Right cardiac atrium (tissue), 5 donors: Measurements from ENCODE around the gene FBXO36. TPM values are rescaled to one million over a fixed set of nuclear protein-coding genes. Genes with fewer than 3 reads are reported as not detected.

ENCODE experiments used
- ATAC-seq, 2 donors: fragments of 200-7000 bp; cut with Tn5 transposase; one replicate each; pipeline versions ENCODE4 v1.8.0 to v1.9.1; 2020; ENCODE audit warnings: moderate library complexity in 2 of 2, mild to moderate bottlenecking in 1 of 2
- DNase-seq, 3 donors: peaks; one replicate each; pipeline ENCODE4 v3.0.0-alpha.2; 2020
- H3K27ac ChIP-seq: one replicate; pipeline ENCODE4 v1.5.1; 2013; ENCODE audit warnings: mild to moderate bottlenecking, low read length, control low read depth, moderate library complexity
- H3K27me3 ChIP-seq: one replicate; pipeline ENCODE4 v1.6.1; 2013; ENCODE audit not compliant: control insufficient read depth, insufficient read depth
- H3K4me1 ChIP-seq: one replicate; pipeline ENCODE4 v1.6.1; 2013; ENCODE audit warnings: low read length; ENCODE audit not compliant: control insufficient read depth, insufficient read depth
- H3K4me3 ChIP-seq: one replicate; pipeline ENCODE4 v1.5.1; 2013; ENCODE audit warnings: low read length, control low read depth
- H3K9me3 ChIP-seq: one replicate; pipeline ENCODE4 v1.6.1; 2013; ENCODE audit warnings: low read length; ENCODE audit not compliant: control insufficient read depth
- WGBS: extraction: QIAGEN DNeasy Blood & Tissue Kit; methylation state at CpG from one replicate; pipeline ENCODE4 v1.1.7; 2013; 5-methylcytosine and 5-hydroxymethylcytosine counted together
- intact Hi-C, 4 donors: fragments of 100-400 bp; cut with DNase I; formaldehyde crosslinking; loops; one replicate each; pipeline versions ENCODE4 v1.11.0 to v1.14.0; 2022 to 2023
- polyA plus RNA-seq: library from polyadenylated mRNA; stranded (reverse); fragments of 200-250 nt; gene quantifications from one replicate; pipeline ENCODE4 v1.2.3, GENCODE V29; 2013
- total RNA-seq, 4 donors: library from RNA; stranded (reverse); fragmentation: NEBNext Ultra II Directional; extraction: Animal tissue kit (Norgen Biotek cat#: 25700); gene quantifications; one replicate each; pipeline ENCODE4 v1.2.1, GENCODE V29; 2021
- donor health status: healthy with polysubstance abuse.
- donor health status: DM: no; HTN: yes; CAD: no.
- donor health status: DM: no; HTN: no; CAD: no.
- donor health status: DM: no; HTN: yes; CAD: no; lungs with severe emphysema.
- donor health status: DM: yes; HTN: yes; CAD: no.

FBXO36 gene
- total and polyA plus RNA-seq, 5 donors = 0.77 to 2.4 (median 1.3) TPM

GRCh38 chr2:229970406-229970805 is 48.1 kb downstream of the FBXO36 start:
- no peaks in the 10 kb centered on the region for H3K27me3 ChIP-seq
- no peak for DNase-seq
- no peak overlapping the region for H3K27ac ChIP-seq
- 79% methylated on average over 3 of the region's 3 CpGs for WGBS
- no peaks in the 10 kb centered on the region for H3K4me1 ChIP-seq
- H3K9me3 ChIP-seq = no peaks in the 10 kb centered on the region
- ATAC-seq = no peak
- H3K4me3 ChIP-seq = no peak overlapping the region
- intact Hi-C loops = no loop called here

- intact Hi-C loops = no loop called here
- H3K4me3 ChIP-seq = no peak overlapping the region
- DNase-seq = no peak
- no peak overlapping the region for H3K27ac ChIP-seq
- H3K4me1 ChIP-seq = no peaks in the 10 kb centered on the region
- 93% methylated on average over 3 of the region's 3 CpGs for WGBS
- H3K27me3 ChIP-seq = no peaks in the 10 kb centered on the region
- no peak for ATAC-seq
- no peaks in the 10 kb centered on the region for H3K9me3 ChIP-seq
Observed at GRCh38 chr2:229971298-229971790, 49.0 kb downstream of the FBXO36 start.

- intact Hi-C loops = no loop called here
- H3K27me3 ChIP-seq = no peaks in the 10 kb centered on the region
- no peak overlapping the region for H3K27ac ChIP-seq
- no peaks in the 10 kb centered on the region for H3K4me1 ChIP-seq
- ATAC-seq (peak; percentile 81 to 90), DNase-seq (peak in 2 of 3 donors; percentile 46 to 68)
- 29% methylated on average over 6 of the region's 6 CpGs for whole genome bisulfite sequencing
- H3K4me3 ChIP-seq = no peak overlapping the region
- H3K9me3 ChIP-seq = no peaks in the 10 kb centered on the region
Observed at GRCh38 chr2:229974266-229974665, 52.0 kb downstream of the FBXO36 start.

- Histone ChIP-seq H3K4me1 (peaks cover 7% of the 10 kb centered on the region), H3K9me3 (no peaks in the 10 kb centered on the region), H3K4me3 (no peak overlapping the region), H3K27me3 (no peaks in the 10 kb centered on the region), H3K27ac (peak overlapping the region; percentile 40)
- 16% methylated on average over 7 of the region's 7 CpGs for WGBS
- DNase-seq (peak; percentile 64 to 90 (median 84)), ATAC-seq (peak; percentile 94 to 97)
- intact Hi-C loops = no loop called here
Observed at GRCh38 chr2:229980431-229981184, 58.3 kb downstream of the FBXO36 start.

GRCh38 chr2:229993236-229993635 is 70.9 kb downstream of the FBXO36 start:
- H3K9me3 ChIP-seq = no peaks in the 10 kb centered on the region
- no peak for DNase-seq
- no peak overlapping the region for H3K27ac ChIP-seq
- H3K4me1 ChIP-seq = no peaks in the 10 kb centered on the region
- no peak overlapping the region for H3K4me3 ChIP-seq
- ATAC-seq = no peak
- no peaks in the 10 kb centered on the region for H3K27me3 ChIP-seq
- intact Hi-C loops = no loop called here
- WGBS = 87% methylated on average over 6 of the region's 6 CpGs

- intact Hi-C loops = no loop called here
- ATAC-seq = no peak
- H3K27me3 ChIP-seq = no peaks in the 10 kb centered on the region
- H3K27ac ChIP-seq = no peak overlapping the region
- no peak overlapping the region for H3K4me3 ChIP-seq
- no peak for DNase-seq
- H3K4me1 ChIP-seq = no peaks in the 10 kb centered on the region
- H3K9me3 ChIP-seq = no peaks in the 10 kb centered on the region
- WGBS = 85% methylated on average over 4 of the region's 4 CpGs
Observed at GRCh38 chr2:229996320-229996719, 74.0 kb downstream of the FBXO36 start.

- intact Hi-C loops = no loop called here
- H3K27ac ChIP-seq = no peak overlapping the region
- H3K9me3 ChIP-seq = no peaks in the 10 kb centered on the region
- no peak for ATAC-seq
- H3K4me3 ChIP-seq = no peak overlapping the region
- no peaks in the 10 kb centered on the region for H3K27me3 ChIP-seq
- WGBS = 73% methylated on average over 3 of the region's 3 CpGs
- H3K4me1 ChIP-seq = no peaks in the 10 kb centered on the region
- DNase-seq = no peak
Observed at GRCh38 chr2:229997565-229997964, 75.3 kb downstream of the FBXO36 start.

- no peak for ATAC-seq
- intact Hi-C loops = loop anchor here in 2 of 4 donors (10.0 kb wide), 3 partner anchors 65 to 615 kb away; partner anchors contain the start of gene SLC16A14 (in 1 of the 2)
- 91% methylated on average over 6 of the region's 6 CpGs for WGBS
Observed at GRCh38 chr2:230000118-230000841, 78.0 kb downstream of the FBXO36 start.

GRCh38 chr2:230007931-230008707 is 85.8 kb downstream of the FBXO36 start:
- intact Hi-C loops = loop anchor here (2.0 to 10.0 kb wide), 8 partner anchors 57 to 607 kb away; partner anchors contain the start of gene SLC16A14 (in 1 of the 4)
- Histone ChIP-seq H3K27me3 (no peaks in the 10 kb centered on the region), H3K4me1 (no peaks in the 10 kb centered on the region), H3K9me3 (no peaks in the 10 kb centered on the region), H3K27ac (no peak overlapping the region), H3K4me3 (no peak overlapping the region)
- 51% methylated on average over 12 of the region's 12 CpGs for WGBS
- ATAC-seq = peak; percentile 43 to 71
- peak; percentile 75 to 90 (median 87) for DNase-seq

More at GRCh38 chr2:230000118-230000841, 78.0 kb downstream of the FBXO36 start:
- Histone ChIP-seq H3K4me3 (no peak overlapping the region), H3K4me1 (no peaks in the 10 kb centered on the region), H3K27ac (no peak overlapping the region), H3K27me3 (no peaks in the 10 kb centered on the region), H3K9me3 (no peaks in the 10 kb centered on the region)
- no peak for DNase-seq

GRCh38 chr2:230008708-230009066 is 86.4 kb downstream of the FBXO36 start:
- H3K4me1 ChIP-seq = no peaks in the 10 kb centered on the region
- intact Hi-C loops = loop anchor here (2.0 to 10.0 kb wide), 8 partner anchors 56 to 606 kb away; partner anchors contain the start of gene SLC16A14 (in 1 of the 4)
- H3K27me3 ChIP-seq = no peaks in the 10 kb centered on the region
- 87% methylated on average over 1 of the region's 1 CpG for WGBS
- no peak overlapping the region for H3K4me3 ChIP-seq
- DNase-seq (no peak), ATAC-seq (no peak)
- H3K27ac ChIP-seq = no peak overlapping the region
- no peaks in the 10 kb centered on the region for H3K9me3 ChIP-seq
